GM18526 (cell line): Measurements from ENCODE around the gene RADX.

Source experiments
- POLR2A ChIP-seq: IDR thresholded peaks from 3 replicates; pipeline ENCODE4 v1.6.1; 2011; ENCODE audit not compliant: insufficient read length; ENCODE audit errors: extremely low read depth

Gene RADX, protein sequence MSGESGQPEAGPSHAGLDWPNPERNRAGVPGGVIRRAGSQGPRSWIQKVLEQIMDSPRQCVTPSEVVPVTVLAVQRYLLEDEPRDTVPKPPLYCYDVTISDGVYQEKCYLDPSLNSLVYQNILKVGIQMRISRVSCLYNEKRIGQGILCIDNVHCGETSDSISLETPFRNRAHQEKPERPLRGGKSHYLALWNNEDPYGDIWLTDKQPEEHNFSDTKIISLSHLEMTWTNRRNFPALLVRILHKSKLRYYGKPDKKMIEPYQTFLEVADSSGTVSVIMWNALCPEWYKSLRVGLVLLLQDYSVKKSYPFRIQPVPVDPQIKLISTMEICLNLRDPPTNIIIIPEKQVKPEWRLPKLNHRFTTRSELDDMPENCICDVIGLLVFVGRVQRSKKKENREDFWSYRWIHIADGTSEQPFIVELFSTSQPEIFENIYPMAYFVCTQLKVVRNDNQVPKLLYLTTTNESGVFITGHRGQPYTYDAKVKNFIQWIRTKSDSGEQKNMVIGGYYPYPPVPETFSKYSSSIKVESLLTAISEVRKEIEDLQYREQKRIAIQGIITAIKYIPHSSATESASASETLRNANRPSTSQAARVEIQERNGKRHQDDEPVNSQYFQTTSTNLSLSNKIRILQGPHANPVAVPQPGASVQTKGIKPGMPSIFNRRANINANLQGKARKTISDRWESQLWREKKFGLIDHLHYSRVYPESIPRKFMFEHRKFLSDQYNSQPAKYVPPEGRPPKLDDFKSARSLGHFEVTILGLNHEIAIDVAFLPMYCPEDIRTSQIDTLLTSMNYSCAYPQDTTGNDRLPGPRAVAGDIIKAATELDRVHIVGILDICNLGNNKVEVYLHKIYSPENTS

DNA sequence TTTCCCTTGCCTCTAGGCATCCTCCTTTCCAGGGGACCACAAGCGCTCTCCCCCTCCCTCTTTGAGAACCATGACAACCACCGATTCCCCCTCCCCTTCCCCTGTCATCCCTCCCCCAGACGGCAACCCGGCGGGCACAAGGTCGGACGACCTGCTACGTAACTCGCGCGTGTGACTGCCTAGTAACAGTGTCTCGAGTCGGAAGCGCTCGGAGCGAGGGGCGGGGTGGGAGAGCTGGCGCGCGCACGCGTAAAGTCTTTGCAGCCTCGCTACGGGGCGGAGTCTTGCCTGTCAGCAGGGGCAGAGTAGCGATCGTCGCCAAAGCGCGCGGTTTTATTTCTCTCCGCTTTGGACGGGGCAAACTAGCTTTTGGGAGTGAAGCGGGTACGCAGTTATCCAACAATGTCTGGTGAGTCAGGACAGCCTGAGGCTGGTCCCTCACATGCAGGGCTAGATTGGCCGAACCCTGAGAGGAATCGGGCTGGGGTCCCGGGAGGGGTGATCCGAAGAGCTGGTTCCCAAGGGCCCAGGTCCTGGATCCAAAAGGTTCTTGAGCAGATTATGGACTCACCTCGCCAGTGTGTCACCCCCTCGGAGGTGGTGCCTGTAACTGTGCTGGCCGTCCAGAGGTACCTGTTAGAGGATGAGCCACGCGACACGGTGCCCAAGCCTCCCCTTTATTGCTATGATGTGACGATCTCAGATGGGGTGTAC lies at the start of gene RADX:
Gene RADX (plus strand): TSS at position 300 of the 714 bp plus-strand sequence. CDS start 103 bp downstream, at position 403.
- peak; percentile 19 for TF ChIP-seq POLR2A

DNA sequence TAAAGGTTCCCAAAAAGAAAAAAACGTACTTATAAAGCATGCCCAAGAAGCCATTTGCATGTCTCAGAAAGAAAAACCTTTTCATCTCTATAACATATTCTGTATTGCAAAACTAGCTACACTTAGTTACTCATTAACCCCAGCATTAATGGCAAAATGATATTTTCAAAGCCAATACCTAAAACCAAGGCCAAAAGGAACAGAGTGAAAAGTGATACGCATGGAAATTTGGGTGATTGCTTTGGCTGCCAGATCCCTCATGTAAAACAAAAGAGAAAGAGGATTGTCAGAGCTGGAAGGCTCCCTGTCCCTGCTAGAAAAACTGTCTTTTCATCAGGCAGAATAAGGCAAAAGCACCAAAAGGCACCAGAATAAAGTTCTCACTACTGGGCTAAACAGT lies 46.8 kb upstream of the RADX start:
- TF ChIP-seq POLR2A, result no peak

DNA sequence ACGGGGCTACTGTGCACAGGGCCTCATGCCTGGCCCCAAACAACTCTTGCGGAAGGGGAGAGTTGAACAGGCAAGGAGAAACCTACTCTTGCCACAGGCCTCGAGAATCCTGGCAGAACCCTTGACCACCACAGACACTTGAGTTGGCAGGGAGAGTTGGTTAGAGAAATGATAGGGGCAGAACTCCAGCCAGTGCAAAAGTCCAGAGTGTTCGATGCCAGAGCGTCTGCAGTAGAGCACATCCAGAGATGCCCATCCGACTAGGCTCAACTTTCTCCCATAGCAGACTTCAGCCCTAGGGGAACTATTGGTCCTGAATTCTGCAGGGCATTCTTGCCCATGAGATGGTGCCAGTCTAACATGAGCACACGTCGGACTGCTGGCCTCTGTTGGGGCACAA lies 45.4 kb upstream of the RADX start:
- TF ChIP-seq POLR2A, result no peak

DNA sequence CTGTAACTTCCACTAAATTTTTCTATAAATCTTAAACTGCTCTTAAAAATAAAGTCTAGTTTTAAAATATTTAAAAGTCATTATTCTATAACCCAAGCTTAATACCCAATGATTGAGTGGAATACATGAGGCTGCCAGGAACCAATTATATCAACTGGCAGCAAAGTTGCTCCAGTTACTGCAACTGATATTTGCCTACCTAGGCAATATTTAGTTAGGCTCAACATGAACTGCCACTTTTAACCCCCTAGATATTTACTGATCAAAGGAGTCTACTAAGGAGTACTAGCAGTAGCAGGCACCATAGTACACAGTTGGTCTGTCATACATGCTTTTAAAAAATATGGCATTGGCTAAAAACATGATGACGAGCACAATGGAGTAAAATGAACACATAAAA lies 29.9 kb upstream of the RADX start:
- TF ChIP-seq POLR2A, result no peak

DNA sequence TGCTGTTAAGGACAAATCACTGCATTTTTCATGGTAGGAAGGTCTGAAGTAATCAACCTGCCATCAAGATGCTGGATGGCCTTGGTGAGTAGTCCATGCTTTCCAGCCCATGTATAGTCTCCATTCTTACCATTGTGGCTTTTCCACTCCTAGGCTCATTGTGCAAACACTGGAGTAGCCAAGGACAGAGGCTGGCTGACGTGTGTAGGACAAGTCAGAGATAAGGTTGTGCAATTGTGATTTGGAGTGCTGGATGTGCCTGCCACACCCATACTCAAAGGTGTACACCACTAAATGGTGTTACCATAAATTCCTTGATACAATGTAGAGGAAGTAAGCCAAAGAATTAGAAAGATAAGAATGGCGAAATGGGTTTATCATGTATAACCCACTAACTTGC lies 26.3 kb upstream of the RADX start:
- TF ChIP-seq POLR2A, result no peak

DNA sequence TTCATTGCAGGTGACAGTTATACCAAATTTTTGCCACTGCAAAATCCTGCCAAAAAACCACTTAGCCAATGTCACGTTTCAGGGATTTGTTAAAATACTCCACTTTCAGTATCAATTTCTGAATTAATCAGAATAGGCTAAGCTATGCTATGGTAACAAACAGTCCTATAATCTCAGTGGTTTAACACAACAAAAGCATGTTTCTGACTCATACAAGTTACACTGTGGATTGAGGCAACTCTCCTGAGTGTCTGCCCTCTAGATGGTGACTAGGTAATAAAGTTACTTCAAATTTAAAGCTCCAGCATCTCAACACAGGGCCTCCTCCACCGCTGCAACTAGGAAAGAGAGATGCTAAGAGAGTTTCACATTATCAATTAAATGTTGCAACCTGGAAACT lies 23.0 kb upstream of the RADX start:
- TF ChIP-seq POLR2A, result no peak

DNA sequence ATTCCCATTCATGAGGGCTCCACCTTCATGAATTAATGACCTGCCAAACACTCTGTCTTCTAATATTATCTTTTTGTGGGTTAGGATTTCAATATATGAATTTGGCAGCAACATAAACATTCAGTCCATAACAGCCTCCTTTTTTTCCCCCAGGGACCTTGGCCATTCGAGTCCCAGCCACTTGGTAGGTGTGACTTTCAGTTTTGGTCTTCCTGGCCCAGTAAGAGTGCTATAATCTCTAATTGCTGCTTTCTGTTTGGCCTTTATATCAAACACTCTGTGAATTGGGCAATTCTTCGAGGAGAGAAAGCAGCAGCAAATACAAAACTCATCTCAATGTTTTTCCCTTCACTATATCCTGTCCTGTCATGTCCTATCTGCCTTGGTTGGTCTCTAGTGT lies 12.4 kb upstream of the RADX start:
- no peak for TF ChIP-seq POLR2A

DNA sequence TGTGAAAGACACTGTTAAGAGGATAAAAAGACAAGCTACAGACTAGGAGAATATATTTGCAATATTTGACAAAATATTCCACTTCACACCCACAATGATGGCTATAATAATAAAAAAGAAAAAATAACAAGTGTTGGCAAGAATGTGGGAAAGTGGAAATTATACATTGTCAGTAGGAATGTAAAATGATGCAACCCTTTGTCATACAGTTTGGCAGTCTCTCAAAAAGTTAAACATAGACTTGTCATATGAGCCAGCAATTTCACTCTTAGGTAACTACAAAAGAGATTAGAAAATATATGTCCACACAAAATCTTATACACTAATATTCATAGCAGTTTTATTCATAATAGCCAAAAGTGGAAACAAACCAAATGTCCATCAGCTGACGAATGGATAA lies 5.2 kb upstream of the RADX start:
- no peak for TF ChIP-seq POLR2A

DNA sequence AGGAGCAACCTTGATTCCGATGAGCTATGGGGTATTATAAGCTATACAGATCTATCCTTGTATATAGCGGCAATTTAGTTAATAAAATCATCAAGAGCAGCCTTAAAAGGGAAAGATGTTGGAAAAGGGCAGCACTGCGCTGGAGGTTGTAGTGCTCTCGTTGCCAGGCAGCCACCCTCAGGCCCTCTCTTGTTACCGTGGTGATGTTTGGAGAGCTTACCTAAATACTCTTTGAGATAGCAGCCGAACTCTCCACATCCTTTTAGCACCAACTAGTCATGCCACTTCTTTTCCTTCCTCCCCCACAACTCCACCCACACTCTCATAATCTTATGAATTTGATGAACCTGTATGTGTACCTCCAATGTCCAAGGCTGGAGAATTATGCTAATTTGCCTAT lies 3.8 kb upstream of the RADX start:
- no peak for TF ChIP-seq POLR2A

DNA sequence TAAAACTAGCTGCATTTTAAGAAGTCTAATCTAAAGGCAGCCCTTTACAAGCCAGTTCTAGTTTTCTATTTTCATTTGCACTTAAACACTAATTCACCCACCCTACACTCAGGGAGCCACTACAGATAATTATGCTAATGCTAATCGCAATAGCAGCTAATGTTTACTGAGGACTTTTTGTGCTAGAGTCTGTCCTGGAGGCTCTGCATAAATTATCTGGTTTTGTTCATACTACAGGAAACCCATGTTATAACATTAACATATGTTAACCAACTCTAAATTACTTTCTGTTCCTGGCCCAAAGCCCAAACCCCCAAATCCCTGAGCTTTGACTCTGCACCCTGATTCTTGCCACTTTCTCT lies 480 bp upstream of the RADX start:
- no peak for TF ChIP-seq POLR2A

DNA sequence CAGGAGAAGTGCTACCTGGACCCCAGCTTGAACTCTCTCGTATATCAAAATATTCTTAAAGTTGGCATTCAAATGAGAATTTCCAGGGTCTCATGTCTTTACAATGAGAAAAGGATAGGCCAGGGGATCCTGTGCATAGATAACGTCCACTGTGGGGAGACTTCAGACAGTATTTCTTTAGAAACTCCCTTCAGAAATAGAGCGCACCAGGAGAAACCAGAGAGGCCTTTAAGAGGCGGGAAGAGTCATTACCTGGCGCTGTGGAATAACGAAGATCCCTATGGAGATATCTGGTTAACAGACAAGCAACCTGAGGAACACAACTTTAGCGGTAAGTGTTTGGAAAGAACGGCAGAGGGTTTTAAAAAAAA lies 600 bp downstream of the RADX start:
- TF ChIP-seq POLR2A, result no peak

DNA sequence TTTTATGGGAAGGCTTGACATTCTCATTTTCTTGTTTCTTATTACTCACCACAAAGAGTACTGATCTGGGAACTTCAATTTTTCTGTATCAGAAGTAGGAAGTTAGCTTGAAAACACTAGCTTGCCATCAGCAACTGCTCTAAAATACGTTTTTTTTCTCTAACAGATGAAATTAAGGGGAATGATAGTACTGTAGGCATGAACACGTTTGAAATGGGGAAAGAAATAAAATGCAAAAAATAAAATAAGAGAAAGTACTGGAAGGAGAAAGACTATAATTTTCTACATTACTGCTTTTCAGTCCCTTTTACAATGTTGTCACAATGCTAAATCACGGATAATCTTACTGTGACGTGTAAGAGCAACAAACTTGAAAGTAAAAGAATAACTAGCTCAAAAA lies 1.5 kb downstream of the RADX start:
- no peak for TF ChIP-seq POLR2A

DNA sequence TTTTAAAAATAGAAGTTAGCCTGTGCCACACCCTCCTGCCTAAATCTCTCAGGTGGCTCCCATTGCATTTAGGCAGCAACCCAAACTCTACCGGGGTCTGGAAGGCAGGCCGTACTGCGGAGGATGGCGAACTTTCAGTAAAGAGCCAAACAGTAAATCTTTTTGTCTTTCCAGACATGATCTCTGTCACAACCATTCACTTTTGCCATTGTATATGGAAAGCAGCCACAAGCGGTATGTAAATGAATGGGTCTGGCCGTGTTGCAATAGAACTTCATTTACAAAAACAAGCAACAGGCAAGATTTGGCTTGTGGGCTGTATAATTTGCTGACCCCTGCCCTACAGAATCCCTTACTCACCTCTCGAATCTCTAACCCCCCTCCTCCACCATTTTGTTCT lies 3.3 kb downstream of the RADX start:
- TF ChIP-seq POLR2A, result no peak

DNA sequence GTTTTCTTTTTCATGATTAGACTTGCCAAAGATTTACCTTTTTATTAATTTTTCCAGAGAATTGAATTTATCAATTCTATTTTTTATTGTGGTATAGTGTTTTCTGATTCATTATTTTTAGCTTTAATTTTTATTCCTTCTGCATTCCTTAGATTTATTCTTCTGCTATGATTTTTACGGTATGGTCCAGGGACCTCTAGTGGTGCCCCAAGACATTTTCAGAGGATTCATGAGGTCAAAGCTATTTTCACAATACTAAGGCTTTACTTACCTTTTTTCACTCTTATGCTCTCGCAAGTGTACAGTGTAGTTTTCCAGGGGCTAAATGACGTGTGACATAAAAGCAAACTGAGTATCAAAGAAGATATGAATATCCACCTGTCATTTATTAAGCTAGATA lies 8.0 kb downstream of the RADX start:
- TF ChIP-seq POLR2A, result no peak

DNA sequence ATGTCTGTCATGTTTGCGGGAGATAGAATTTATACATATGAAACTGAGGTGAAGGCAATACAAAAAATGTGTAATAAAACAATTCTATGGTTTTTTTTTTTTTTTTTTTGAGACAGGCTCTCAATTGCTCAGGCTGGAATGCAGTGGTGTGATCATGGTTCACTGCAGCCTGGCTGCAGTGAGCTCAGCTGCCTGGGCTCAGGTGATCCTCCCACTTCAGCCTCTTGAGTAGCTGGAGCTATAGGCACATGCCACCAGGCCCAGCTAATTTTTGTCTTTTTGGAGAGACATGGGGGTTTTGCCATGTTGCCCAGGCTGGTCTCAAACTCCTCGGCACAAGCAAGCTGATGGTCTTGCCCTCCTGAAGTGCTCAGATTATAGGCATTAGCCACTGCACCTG lies 10.1 kb downstream of the RADX start:
- no peak for TF ChIP-seq POLR2A

DNA sequence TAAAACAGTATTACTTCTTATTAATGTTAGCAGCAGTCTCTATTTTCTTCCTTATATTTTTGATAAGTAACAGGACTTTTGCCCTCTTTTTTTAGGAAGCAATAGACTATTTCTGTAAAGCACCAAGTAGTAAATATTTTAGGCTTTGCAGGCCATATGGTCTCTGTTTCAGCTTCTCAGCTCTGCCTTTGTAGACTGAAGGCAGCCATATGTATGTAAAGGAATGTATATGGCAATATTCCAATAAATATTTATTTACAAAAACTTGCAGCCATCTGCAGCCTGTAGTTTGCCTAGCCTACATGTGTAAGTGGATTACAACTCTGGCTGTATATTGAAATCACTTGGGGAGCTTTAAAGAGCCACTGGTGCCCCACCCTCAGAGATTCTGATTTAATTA lies 15.0 kb downstream of the RADX start:
- no peak for TF ChIP-seq POLR2A
